Smooth muscle cell (in vitro differentiated cells): ENCODE data around the gene UBE4A. TPM values are rescaled to one million over a fixed set of nuclear protein-coding genes. Genes with fewer than 3 reads are reported as not detected.

ENCODE experiments used
- DNase-seq: peaks from one replicate; lab custom pipeline; 2025; ENCODE audit not compliant: unreplicated experiment; lab: John Stamatoyannopoulos, UW
- H2AFZ ChIP-seq: fragments of 200-600 bp; sonication (generic); 2 replicates; pipeline ENCODE4 v1.6.0; 2016; ENCODE audit warnings: antibody characterized with exemption, low read depth, mild to moderate bottlenecking
- H3F3A ChIP-seq: fragments of 200-600 bp; sonication (generic); 2 replicates; pipeline ENCODE4 v1.6.0; 2017; ENCODE audit warnings: antibody characterized with exemption, low read depth
- H3K27ac ChIP-seq: fragments of 200-600 bp; sonication (generic); 2 replicates; pipeline ENCODE4 v1.5.1; 2016; ENCODE audit warnings: low read depth, mild to moderate bottlenecking
- H3K27me3 ChIP-seq: fragments of 200-600 bp; sonication (generic); 2 replicates; pipeline ENCODE4 v1.6.1; 2016; ENCODE audit warnings: low read depth, mild to moderate bottlenecking
- H3K36me3 ChIP-seq: fragments of 200-600 bp; sonication (generic); 2 replicates; pipeline ENCODE4 v1.5.1; 2016; ENCODE audit warnings: low read depth
- H3K4me1 ChIP-seq: fragments of 200-600 bp; sonication (generic); 2 replicates; pipeline ENCODE4 v1.5.1; 2016; ENCODE audit warnings: low read depth
- H3K4me2 ChIP-seq: fragments of 200-600 bp; sonication (generic); 2 replicates; pipeline ENCODE4 v1.6.0; 2016; ENCODE audit warnings: mild to moderate bottlenecking
- H3K4me3 ChIP-seq: fragments of 200-600 bp; sonication (generic); 2 replicates; pipeline ENCODE4 v1.5.1; 2016; ENCODE audit warnings: mild to moderate bottlenecking
- H3K79me2 ChIP-seq: fragments of 200-600 bp; sonication (generic); 2 replicates; pipeline ENCODE4 v1.6.0; 2016; ENCODE audit warnings: low read depth, mild to moderate bottlenecking
- H3K9ac ChIP-seq: fragments of 200-600 bp; sonication (generic); 2 replicates; pipeline ENCODE4 v1.6.0; 2016; ENCODE audit warnings: low read depth
- H3K9me3 ChIP-seq: fragments of 200-600 bp; sonication (generic); replicated peaks from 2 replicates; pipeline ENCODE4 v1.5.1; 2016; ENCODE audit warnings: low read depth
- H4K20me1 ChIP-seq: fragments of 200-600 bp; sonication (generic); 2 replicates; pipeline ENCODE4 v1.6.0; 2016; ENCODE audit warnings: low read depth
- CTCF ChIP-seq: fragments of 200-600 bp; sonication (generic); IDR thresholded peaks from 2 replicates; pipeline ENCODE4 v1.5.1; 2017; ENCODE audit warnings: borderline replicate concordance, mild to moderate bottlenecking, antibody characterized with exemption; ENCODE audit not compliant: insufficient read depth, poor library complexity, severe bottlenecking
- WGBS: methylation state at CpG from one replicate; pipeline ENCODE4 v1.1.7; 2016; ENCODE audit warnings: low lambda C conversion rate; 5-methylcytosine and 5-hydroxymethylcytosine counted together
- polyA plus RNA-seq: library from polyadenylated mRNA; unstranded; fragments of >200 nt; fragmentation: Nextera tagmentation; extraction: Ambion mirVana; gene quantifications from 2 replicates; pipeline ENCODE4 v1.2.1, GENCODE V29; 2016
- total RNA-seq: library from RNA; depleted of rRNA; stranded (reverse); fragments of >200 nt; gene quantifications from 2 replicates; pipeline ENCODE4 v1.2.3, GENCODE V29; 2014

The UBE4A gene
- total and polyA plus RNA-seq, 2 experiments from 2014 or later: 17.3 to 52.4 TPM

- peaks cover 43% of the 10 kb centered on the region for H3K36me3 ChIP-seq
- WGBS: 98% methylated on average over 4 of the region's 4 CpGs
- DNase-seq: no peak
- H3K9me3 ChIP-seq: no peaks in the 10 kb centered on the region
- no peak overlapping the region for H3K4me2 ChIP-seq
- H2AFZ ChIP-seq: no peak overlapping the region
- no peaks in the 10 kb centered on the region for H4K20me1 ChIP-seq
- TF ChIP-seq CTCF: no peak
- H3K4me1 ChIP-seq: no peaks in the 10 kb centered on the region
- H3K27ac ChIP-seq: no peak overlapping the region
- no peaks in the 10 kb centered on the region for H3K79me2 ChIP-seq
- no peak overlapping the region for H3K9ac ChIP-seq
- H3F3A ChIP-seq: no peaks in the 10 kb centered on the region
- H3K4me3 ChIP-seq: no peak overlapping the region
- H3K27me3 ChIP-seq: no peaks in the 10 kb centered on the region
Observed at GRCh38 chr11:118379497-118379896, 20.1 kb downstream of the UBE4A start.

GRCh38 chr11:118380571-118380970 lies 21.2 kb downstream of the UBE4A start:
- Histone ChIP-seq H3K9me3 (no peaks in the 10 kb centered on the region), H4K20me1 (no peaks in the 10 kb centered on the region), H3K79me2 (no peaks in the 10 kb centered on the region), H3F3A (no peaks in the 10 kb centered on the region), H3K4me2 (no peak overlapping the region), H3K4me3 (no peak overlapping the region), H3K27ac (no peak overlapping the region), H2AFZ (no peak overlapping the region), H3K27me3 (no peaks in the 10 kb centered on the region), H3K4me1 (no peaks in the 10 kb centered on the region), H3K9ac (no peak overlapping the region), H3K36me3 (peaks cover 51% of the 10 kb centered on the region)
- no peak for TF ChIP-seq CTCF
- no peak for DNase-seq

DNA sequence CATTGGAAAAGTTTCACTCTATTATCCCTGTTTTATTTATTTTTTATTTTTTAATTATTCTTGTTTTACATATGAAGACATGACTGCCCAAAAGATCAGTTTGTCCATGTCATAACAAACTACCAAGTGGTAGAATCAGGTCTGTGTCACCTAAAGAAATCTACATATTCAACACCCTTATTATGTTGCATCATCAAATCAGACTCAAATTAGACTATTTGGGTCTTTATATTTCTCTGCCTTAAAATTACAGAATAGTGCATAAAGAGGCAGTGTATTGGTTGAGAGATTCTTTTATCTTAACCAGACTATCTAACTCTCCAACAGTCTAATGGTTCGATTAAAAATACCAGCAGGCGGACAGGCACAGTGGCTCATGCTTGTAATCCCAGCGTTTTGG lies 23.6 kb downstream of the UBE4A start:
- Histone ChIP-seq H3F3A (no peaks in the 10 kb centered on the region), H3K36me3 (peaks cover 59% of the 10 kb centered on the region), H3K4me2 (no peak overlapping the region), H3K4me3 (no peak overlapping the region), H3K9ac (no peak overlapping the region), H3K4me1 (no peaks in the 10 kb centered on the region), H3K9me3 (no peaks in the 10 kb centered on the region), H3K27me3 (no peaks in the 10 kb centered on the region), H4K20me1 (no peaks in the 10 kb centered on the region), H3K79me2 (no peaks in the 10 kb centered on the region), H3K27ac (no peak overlapping the region), H2AFZ (no peak overlapping the region)
- DNase-seq: no peak
- no peak for TF ChIP-seq CTCF
- 95% methylated on average over 3 of the region's 3 CpGs for WGBS

- H3K4me3 ChIP-seq: no peak overlapping the region
- H3K9ac ChIP-seq: no peak overlapping the region
- no peaks in the 10 kb centered on the region for H3K79me2 ChIP-seq
- H3K4me2 ChIP-seq: no peak overlapping the region
- WGBS: 98% methylated on average over 3 of the region's 3 CpGs
- H2AFZ ChIP-seq: no peak overlapping the region
- H3K27me3 ChIP-seq: no peaks in the 10 kb centered on the region
- TF ChIP-seq CTCF: no peak
- H3K9me3 ChIP-seq: no peaks in the 10 kb centered on the region
- no peak overlapping the region for H3K27ac ChIP-seq
- no peaks in the 10 kb centered on the region for H3K4me1 ChIP-seq
- no peaks in the 10 kb centered on the region for H3F3A ChIP-seq
- DNase-seq: no peak
- peaks cover 52% of the 10 kb centered on the region for H3K36me3 ChIP-seq
- no peaks in the 10 kb centered on the region for H4K20me1 ChIP-seq
Observed at GRCh38 chr11:118383657-118384056, 24.3 kb downstream of the UBE4A start.
